Activated CD4-positive, alpha-beta T cell treated with anti-CD3 and anti-CD28 coated beads for 4 hours (primary cell): ENCODE results near the gene LEF1.

Experiments
- DNase-seq, 2 donors: peaks; one replicate each; pipeline ENCODE4 v3.0.0-alpha.2; 2020

The LEF1 gene

GRCh38 chr4:108168671-108169523 is at the start of gene LEF1:
TSS of gene LEF1 (minus strand) at chr4:108168932. CDS start at chr4:108167767, 1,165 bp downstream.
- DNase-seq = peak; percentile 79 to 83

- DNase-seq = no peak
Observed at GRCh38 chr4:108216510-108216909, 47.8 kb upstream of the LEF1 start.

- DNase-seq = no peak
Observed at GRCh38 chr4:108215055-108215454, 46.3 kb upstream of the LEF1 start.

- DNase-seq = no peak
Observed at GRCh38 chr4:108213723-108214122, 45.0 kb upstream of the LEF1 start.

- no peak for DNase-seq
Observed at GRCh38 chr4:108213308-108213707, 44.6 kb upstream of the LEF1 start.

- DNase-seq = no peak
Observed at GRCh38 chr4:108210989-108211835, 42.5 kb upstream of the LEF1 start.

- DNase-seq = no peak
Observed at GRCh38 chr4:108209489-108209888, 40.8 kb upstream of the LEF1 start.

- DNase-seq = no peak
Observed at GRCh38 chr4:108205859-108206258, 37.1 kb upstream of the LEF1 start.

- no peak for DNase-seq
Observed at GRCh38 chr4:108204518-108204917, 35.8 kb upstream of the LEF1 start.

- DNase-seq = no peak
Observed at GRCh38 chr4:108203377-108203776, 34.6 kb upstream of the LEF1 start.

GRCh38 chr4:108201774-108202173 is 33.0 kb upstream of the LEF1 start:
- no peak for DNase-seq

GRCh38 chr4:108199881-108200280 is 31.1 kb upstream of the LEF1 start:
- DNase-seq = no peak

GRCh38 chr4:108193886-108194672 is 25.3 kb upstream of the LEF1 start:
- no peak for DNase-seq

- DNase-seq = no peak
Observed at GRCh38 chr4:108192935-108193334, 24.2 kb upstream of the LEF1 start.

GRCh38 chr4:108192056-108192455 is 23.3 kb upstream of the LEF1 start:
- no peak for DNase-seq

GRCh38 chr4:108191269-108191914 is 22.7 kb upstream of the LEF1 start:
- no peak for DNase-seq

- DNase-seq = no peak
Observed at GRCh38 chr4:108188770-108189169, 20.0 kb upstream of the LEF1 start.

- DNase-seq = no peak
Observed at GRCh38 chr4:108185252-108185651, 16.5 kb upstream of the LEF1 start.

GRCh38 chr4:108184453-108185049 is 15.8 kb upstream of the LEF1 start:
- no peak for DNase-seq

- no peak for DNase-seq
Observed at GRCh38 chr4:108181704-108182103, 13.0 kb upstream of the LEF1 start.

- no peak for DNase-seq
Observed at GRCh38 chr4:108180513-108180912, 11.8 kb upstream of the LEF1 start.

- DNase-seq = no peak
Observed at GRCh38 chr4:108175966-108176365, 7.2 kb upstream of the LEF1 start.
